HEK293 (cell line): Measurements from ENCODE around the gene ILK.

Experiments used
- CTCF ChIA-PET: fragments of 350-600 bp; formaldehyde crosslinking; extraction: SDS; loops from one replicate; lab custom pipeline; 2021; ENCODE audit warnings: antibody characterized with exemption; lab: Yijun Ruan, JAX
- POLR2A ChIA-PET: fragments of 300-600 bp; formaldehyde crosslinking; extraction: SDS; loops from one replicate; lab custom pipeline; 2020; ENCODE audit warnings: antibody characterized with exemption, inconsistent platforms; lab: Yijun Ruan, JAX
- H3K27ac ChIP-seq: fragments of 200-500 bp; sonication (Bioruptor generic); 2 replicates; pipeline ENCODE4 v1.5.1; 2014; ENCODE audit warnings: low read depth, low read length, control low read depth, inconsistent platforms; ENCODE audit errors: extremely low read depth
- H3K36me3 ChIP-seq, 2 experiments: fragments of 200-500 bp in 1 of 2; sonication (Bioruptor generic) in 1 of 2; 1 replicate in 1 of 2; 2 replicates in 1 of 2; pipeline ENCODE4 v1.5.1; 2014 to 2017; ENCODE audit warnings: inconsistent platforms in 2 of 2, low read length in 2 of 2; ENCODE audit not compliant: control insufficient read depth in 2 of 2, insufficient read depth in 1 of 2
- H3K4me1 ChIP-seq: fragments of 200-500 bp; sonication (Bioruptor generic); 2 replicates; pipeline ENCODE4 v1.5.1; 2014; ENCODE audit warnings: mild to moderate bottlenecking, low read length, inconsistent platforms; ENCODE audit not compliant: control insufficient read depth, insufficient read depth
- H3K4me3 ChIP-seq: 2 replicates; pipeline ENCODE4 v1.5.1; 2011; ENCODE audit warnings: low read depth, mild to moderate bottlenecking, control low read depth, low read length, moderate library complexity
- H3K9me3 ChIP-seq: fragments of 200-500 bp; sonication (Bioruptor generic); 2 replicates; pipeline ENCODE4 v1.5.1; 2014; ENCODE audit warnings: low read depth, low read length, inconsistent platforms; ENCODE audit not compliant: control insufficient read depth, insufficient read depth
- OSR2 ChIP-seq: fragments of 450-650 bp; formaldehyde crosslinking; IDR thresholded peaks from 2 replicates; pipeline ENCODE4 v1.5.1; 2016; ENCODE audit warnings: missing biosample characterization, missing genetic modification characterization
- SCRT1 ChIP-seq: fragments of 450-650 bp; formaldehyde crosslinking; IDR thresholded peaks from 2 replicates; pipeline ENCODE4 v1.5.1; 2016; ENCODE audit warnings: missing biosample characterization, missing genetic modification characterization, borderline replicate concordance
- SETDB1 ChIP-seq: IDR thresholded peaks from one replicate; pipeline ENCODE4 v1.6.1; 2017; ENCODE audit warnings: mild to moderate bottlenecking, low read length, moderate library complexity, mixed read lengths; ENCODE audit not compliant: insufficient read length
- SP3 ChIP-seq: fragments of 450-650 bp; formaldehyde crosslinking; IDR thresholded peaks from 2 replicates; pipeline ENCODE4 v1.5.1; 2016; ENCODE audit warnings: missing biosample characterization, missing genetic modification characterization
- ZNF133 ChIP-seq: fragments of 450-650 bp; formaldehyde crosslinking; IDR thresholded peaks from 2 replicates; pipeline ENCODE4 v1.5.1; 2016; ENCODE audit warnings: missing biosample characterization, missing genetic modification characterization
- ZNF155 ChIP-seq: fragments of 450-650 bp; formaldehyde crosslinking; IDR thresholded peaks from 2 replicates; pipeline ENCODE4 v1.5.1; 2016; ENCODE audit warnings: missing biosample characterization, missing genetic modification characterization
- ZNF169 ChIP-seq: fragments of 450-650 bp; formaldehyde crosslinking; IDR thresholded peaks from 2 replicates; pipeline ENCODE4 v1.5.1; 2016; ENCODE audit warnings: missing biosample characterization, missing genetic modification characterization
- ZNF529 ChIP-seq: fragments of 450-650 bp; formaldehyde crosslinking; IDR thresholded peaks from 2 replicates; pipeline ENCODE4 v1.5.1; 2017; ENCODE audit warnings: missing genetic modification characterization, missing biosample characterization; ENCODE audit not compliant: insufficient replicate concordance
- ZNF548 ChIP-seq: fragments of 450-650 bp; formaldehyde crosslinking; IDR thresholded peaks from 2 replicates; pipeline ENCODE4 v1.5.1; 2016; ENCODE audit warnings: missing biosample characterization, missing genetic modification characterization
- ZNF560 ChIP-seq: fragments of 450-650 bp; formaldehyde crosslinking; IDR thresholded peaks from 2 replicates; pipeline ENCODE4 v1.5.1; 2017; ENCODE audit warnings: missing biosample characterization, missing genetic modification characterization, borderline replicate concordance
- ZNF571 ChIP-seq: fragments of 450-650 bp; formaldehyde crosslinking; IDR thresholded peaks from 2 replicates; pipeline ENCODE4 v1.5.0; 2017; ENCODE audit warnings: missing biosample characterization, missing genetic modification characterization
- ZNF580 ChIP-seq: fragments of 450-650 bp; formaldehyde crosslinking; IDR thresholded peaks from 2 replicates; pipeline ENCODE4 v1.5.1; 2016; ENCODE audit warnings: missing biosample characterization, missing genetic modification characterization
- ZNF600 ChIP-seq: fragments of 450-650 bp; formaldehyde crosslinking; IDR thresholded peaks from 2 replicates; pipeline ENCODE4 v1.5.1; 2016; ENCODE audit warnings: missing biosample characterization, missing genetic modification characterization
- ZNF658 ChIP-seq: fragments of 450-650 bp; formaldehyde crosslinking; IDR thresholded peaks from 2 replicates; pipeline ENCODE4; 2016; ENCODE audit warnings: missing biosample characterization, missing genetic modification characterization
- ZNF670 ChIP-seq: fragments of 450-650 bp; formaldehyde crosslinking; IDR thresholded peaks from 2 replicates; pipeline ENCODE4 v1.5.1; 2016; ENCODE audit warnings: missing biosample characterization, missing genetic modification characterization, low read depth
- ZNF830 ChIP-seq: fragments of 450-650 bp; IDR thresholded peaks from 2 replicates; pipeline ENCODE4 v1.5.0; 2018; ENCODE audit warnings: missing biosample characterization, missing genetic modification characterization, low read depth, mild to moderate bottlenecking, moderate library complexity
- ZSCAN23 ChIP-seq: fragments of 450-650 bp; formaldehyde crosslinking; IDR thresholded peaks from 2 replicates; pipeline ENCODE4 v1.5.1; 2016; ENCODE audit warnings: missing biosample characterization, missing genetic modification characterization
- TF ChIP-seq, protein P1 (sequence below): fragments of 450-650 bp; formaldehyde crosslinking; IDR thresholded peaks from 2 replicates; pipeline ENCODE4 v1.5.1; 2017; ENCODE audit warnings: missing biosample characterization, missing genetic modification characterization
- TF ChIP-seq, protein P2 (sequence below): fragments of 450-650 bp; formaldehyde crosslinking; IDR thresholded peaks from 2 replicates; pipeline ENCODE4 v1.5.1; 2016; ENCODE audit warnings: missing biosample characterization, missing genetic modification characterization, borderline replicate concordance
- TF ChIP-seq, protein P3 (sequence below): fragments of 450-650 bp; formaldehyde crosslinking; IDR thresholded peaks from 2 replicates; pipeline ENCODE4 v1.5.1; 2017; ENCODE audit warnings: missing biosample characterization, missing genetic modification characterization

ILK gene

GRCh38 chr11:6653656-6654055 lies 50.1 kb downstream of the ILK start:
- Histone ChIP-seq H3K9me3 (no peaks in the 10 kb centered on the region), H3K27ac (no peak overlapping the region), H3K4me1 (no peaks in the 10 kb centered on the region), H3K4me3 (no peak overlapping the region)
- CTCF ChIA-PET = interaction anchor here (0.8 kb wide), 1 partner anchor 52 kb away, joined by 3 read pairs; no protein-coding TSS in a partner anchor
- TF ChIP-seq ZNF670 (tag by site-specific recombination) (no peak), ZSCAN23 (tag by site-specific recombination) (no peak), ZNF155 (tag by site-specific recombination) (no peak), ZNF133 (tag by site-specific recombination) (no peak), SCRT1 (tag by site-specific recombination) (no peak), ZNF169 (tag by site-specific recombination) (no peak), SP3 (tag by site-specific recombination) (no peak), ZNF658 (tag by site-specific recombination) (no peak), ZNF560 (tag by site-specific recombination) (no peak), ZNF580 (tag by site-specific recombination) (no peak), ZNF548 (tag by site-specific recombination) (no peak), OSR2 (no peak), ZNF529 (tag by site-specific recombination) (no peak), ZNF830 (no peak), ZNF571 (no peak), SETDB1 (no peak), ZNF600 (no peak)
- TF ChIP-seq, protein P1, sequence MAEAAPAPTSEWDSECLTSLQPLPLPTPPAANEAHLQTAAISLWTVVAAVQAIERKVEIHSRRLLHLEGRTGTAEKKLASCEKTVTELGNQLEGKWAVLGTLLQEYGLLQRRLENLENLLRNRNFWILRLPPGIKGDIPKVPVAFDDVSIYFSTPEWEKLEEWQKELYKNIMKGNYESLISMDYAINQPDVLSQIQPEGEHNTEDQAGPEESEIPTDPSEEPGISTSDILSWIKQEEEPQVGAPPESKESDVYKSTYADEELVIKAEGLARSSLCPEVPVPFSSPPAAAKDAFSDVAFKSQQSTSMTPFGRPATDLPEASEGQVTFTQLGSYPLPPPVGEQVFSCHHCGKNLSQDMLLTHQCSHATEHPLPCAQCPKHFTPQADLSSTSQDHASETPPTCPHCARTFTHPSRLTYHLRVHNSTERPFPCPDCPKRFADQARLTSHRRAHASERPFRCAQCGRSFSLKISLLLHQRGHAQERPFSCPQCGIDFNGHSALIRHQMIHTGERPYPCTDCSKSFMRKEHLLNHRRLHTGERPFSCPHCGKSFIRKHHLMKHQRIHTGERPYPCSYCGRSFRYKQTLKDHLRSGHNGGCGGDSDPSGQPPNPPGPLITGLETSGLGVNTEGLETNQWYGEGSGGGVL (tag by site-specific recombination) = no peak
- TF ChIP-seq, protein P2, sequence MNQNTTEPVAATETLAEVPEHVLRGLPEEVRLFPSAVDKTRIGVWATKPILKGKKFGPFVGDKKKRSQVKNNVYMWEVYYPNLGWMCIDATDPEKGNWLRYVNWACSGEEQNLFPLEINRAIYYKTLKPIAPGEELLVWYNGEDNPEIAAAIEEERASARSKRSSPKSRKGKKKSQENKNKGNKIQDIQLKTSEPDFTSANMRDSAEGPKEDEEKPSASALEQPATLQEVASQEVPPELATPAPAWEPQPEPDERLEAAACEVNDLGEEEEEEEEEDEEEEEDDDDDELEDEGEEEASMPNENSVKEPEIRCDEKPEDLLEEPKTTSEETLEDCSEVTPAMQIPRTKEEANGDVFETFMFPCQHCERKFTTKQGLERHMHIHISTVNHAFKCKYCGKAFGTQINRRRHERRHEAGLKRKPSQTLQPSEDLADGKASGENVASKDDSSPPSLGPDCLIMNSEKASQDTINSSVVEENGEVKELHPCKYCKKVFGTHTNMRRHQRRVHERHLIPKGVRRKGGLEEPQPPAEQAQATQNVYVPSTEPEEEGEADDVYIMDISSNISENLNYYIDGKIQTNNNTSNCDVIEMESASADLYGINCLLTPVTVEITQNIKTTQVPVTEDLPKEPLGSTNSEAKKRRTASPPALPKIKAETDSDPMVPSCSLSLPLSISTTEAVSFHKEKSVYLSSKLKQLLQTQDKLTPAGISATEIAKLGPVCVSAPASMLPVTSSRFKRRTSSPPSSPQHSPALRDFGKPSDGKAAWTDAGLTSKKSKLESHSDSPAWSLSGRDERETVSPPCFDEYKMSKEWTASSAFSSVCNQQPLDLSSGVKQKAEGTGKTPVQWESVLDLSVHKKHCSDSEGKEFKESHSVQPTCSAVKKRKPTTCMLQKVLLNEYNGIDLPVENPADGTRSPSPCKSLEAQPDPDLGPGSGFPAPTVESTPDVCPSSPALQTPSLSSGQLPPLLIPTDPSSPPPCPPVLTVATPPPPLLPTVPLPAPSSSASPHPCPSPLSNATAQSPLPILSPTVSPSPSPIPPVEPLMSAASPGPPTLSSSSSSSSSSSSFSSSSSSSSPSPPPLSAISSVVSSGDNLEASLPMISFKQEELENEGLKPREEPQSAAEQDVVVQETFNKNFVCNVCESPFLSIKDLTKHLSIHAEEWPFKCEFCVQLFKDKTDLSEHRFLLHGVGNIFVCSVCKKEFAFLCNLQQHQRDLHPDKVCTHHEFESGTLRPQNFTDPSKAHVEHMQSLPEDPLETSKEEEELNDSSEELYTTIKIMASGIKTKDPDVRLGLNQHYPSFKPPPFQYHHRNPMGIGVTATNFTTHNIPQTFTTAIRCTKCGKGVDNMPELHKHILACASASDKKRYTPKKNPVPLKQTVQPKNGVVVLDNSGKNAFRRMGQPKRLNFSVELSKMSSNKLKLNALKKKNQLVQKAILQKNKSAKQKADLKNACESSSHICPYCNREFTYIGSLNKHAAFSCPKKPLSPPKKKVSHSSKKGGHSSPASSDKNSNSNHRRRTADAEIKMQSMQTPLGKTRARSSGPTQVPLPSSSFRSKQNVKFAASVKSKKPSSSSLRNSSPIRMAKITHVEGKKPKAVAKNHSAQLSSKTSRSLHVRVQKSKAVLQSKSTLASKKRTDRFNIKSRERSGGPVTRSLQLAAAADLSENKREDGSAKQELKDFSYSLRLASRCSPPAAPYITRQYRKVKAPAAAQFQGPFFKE = no peak
- TF ChIP-seq, protein P3, sequence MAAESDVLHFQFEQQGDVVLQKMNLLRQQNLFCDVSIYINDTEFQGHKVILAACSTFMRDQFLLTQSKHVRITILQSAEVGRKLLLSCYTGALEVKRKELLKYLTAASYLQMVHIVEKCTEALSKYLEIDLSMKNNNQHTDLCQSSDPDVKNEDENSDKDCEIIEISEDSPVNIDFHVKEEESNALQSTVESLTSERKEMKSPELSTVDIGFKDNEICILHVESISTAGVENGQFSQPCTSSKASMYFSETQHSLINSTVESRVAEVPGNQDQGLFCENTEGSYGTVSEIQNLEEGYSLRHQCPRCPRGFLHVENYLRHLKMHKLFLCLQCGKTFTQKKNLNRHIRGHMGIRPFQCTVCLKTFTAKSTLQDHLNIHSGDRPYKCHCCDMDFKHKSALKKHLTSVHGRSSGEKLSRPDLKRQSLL (tag by site-specific recombination) = no peak
- TF ChIP-seq, all 188 proteins: peak for 0
- POLR2A ChIA-PET = interaction anchor here (0.8 kb wide), 1 partner anchor 47 kb away, joined by 3 read pairs; no protein-coding TSS in a partner anchor
- no peaks in the 10 kb centered on the region for H3K36me3 ChIP-seq
